ENCODE results near the gene PLA2G4F. TPM values are rescaled to one million over a fixed set of nuclear protein-coding genes. Genes with fewer than 3 reads are reported as not detected.

PLA2G4F gene
- total RNA-seq, 1 donor from 2014 or later: 104 TPM

DNA sequence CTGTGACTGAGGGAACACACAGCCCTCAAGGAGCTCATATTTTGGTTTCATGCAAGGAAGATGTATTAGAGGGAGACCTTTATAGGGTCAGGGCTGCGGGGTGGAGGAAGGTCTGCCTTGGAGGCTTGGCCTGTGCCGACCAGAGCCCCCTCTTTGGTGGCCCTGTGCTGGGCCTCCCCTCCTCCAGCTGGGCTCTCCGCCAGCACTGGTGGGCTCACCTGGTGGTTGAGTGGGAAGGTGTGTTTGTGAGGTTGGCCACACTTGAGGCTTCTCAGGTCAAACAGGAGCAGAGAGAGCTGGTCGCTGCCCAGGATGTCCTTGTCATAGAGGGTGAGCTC lies 2.6 kb downstream of the PLA2G4F start:
- H3K4me1 ChIP-seq: peaks cover 16% of the 10 kb centered on the region
- H3K9me3 ChIP-seq: no peaks in the 10 kb centered on the region
- H3K4me3 ChIP-seq: no peak overlapping the region
- TF ChIP-seq, protein P1, sequence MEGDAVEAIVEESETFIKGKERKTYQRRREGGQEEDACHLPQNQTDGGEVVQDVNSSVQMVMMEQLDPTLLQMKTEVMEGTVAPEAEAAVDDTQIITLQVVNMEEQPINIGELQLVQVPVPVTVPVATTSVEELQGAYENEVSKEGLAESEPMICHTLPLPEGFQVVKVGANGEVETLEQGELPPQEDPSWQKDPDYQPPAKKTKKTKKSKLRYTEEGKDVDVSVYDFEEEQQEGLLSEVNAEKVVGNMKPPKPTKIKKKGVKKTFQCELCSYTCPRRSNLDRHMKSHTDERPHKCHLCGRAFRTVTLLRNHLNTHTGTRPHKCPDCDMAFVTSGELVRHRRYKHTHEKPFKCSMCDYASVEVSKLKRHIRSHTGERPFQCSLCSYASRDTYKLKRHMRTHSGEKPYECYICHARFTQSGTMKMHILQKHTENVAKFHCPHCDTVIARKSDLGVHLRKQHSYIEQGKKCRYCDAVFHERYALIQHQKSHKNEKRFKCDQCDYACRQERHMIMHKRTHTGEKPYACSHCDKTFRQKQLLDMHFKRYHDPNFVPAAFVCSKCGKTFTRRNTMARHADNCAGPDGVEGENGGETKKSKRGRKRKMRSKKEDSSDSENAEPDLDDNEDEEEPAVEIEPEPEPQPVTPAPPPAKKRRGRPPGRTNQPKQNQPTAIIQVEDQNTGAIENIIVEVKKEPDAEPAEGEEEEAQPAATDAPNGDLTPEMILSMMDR (IDR thresholded peaks at IDR 0.05): no peak
- no peaks in the 10 kb centered on the region for H3K27me3 ChIP-seq
- DNase-seq: no peak
- intact Hi-C loops (cut with DNase I): no loop called here
- H3K27ac ChIP-seq: peak overlapping the region; percentile 65
- H3K36me3 ChIP-seq: peaks cover 3% of the 10 kb centered on the region
- ATAC-seq: no peak

DNA sequence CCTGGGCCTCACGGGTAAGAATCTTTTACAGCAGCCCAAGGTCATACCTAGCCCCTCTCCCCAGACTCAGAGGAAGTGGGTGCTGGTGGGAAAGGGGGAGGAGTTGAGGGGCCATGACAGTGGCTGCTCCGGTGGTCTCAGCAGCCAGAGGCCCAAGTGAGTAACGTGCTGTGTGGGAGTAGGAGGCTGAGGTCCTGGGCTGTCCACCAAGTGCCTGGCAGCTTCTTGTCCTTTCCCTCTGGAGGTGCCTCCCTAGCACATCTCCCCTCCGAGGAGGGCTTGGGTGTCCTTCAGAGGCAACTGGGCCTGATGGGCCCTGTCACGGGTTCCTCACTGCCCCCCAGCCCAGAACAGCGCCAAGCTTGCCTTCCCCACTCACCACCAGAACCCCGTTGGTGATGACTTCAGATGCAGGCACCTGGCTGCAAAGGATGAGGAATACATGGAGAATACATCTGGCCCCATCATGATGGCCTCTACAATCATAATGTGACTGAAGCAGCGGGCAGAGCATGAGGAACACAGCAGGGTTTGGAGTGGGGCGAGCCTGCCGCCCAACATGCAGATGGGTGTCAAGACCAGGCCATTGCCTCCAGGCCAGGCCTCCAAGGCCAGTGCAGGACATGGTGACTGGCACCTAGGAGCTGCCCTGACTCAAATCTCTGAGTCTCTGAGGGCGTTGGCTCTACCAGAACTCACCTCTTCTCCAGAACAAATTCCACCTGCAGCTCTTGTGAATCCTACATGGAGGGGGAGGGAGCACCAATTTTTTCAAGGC lies 3.3 kb downstream of the PLA2G4F start:
- intact Hi-C loops (cut with DNase I): no loop called here
- H3K4me1 ChIP-seq: peaks cover 16% of the 10 kb centered on the region
- ATAC-seq: no peak
- H3K4me3 ChIP-seq: peak overlapping the region; percentile 8
- H3K9me3 ChIP-seq: no peaks in the 10 kb centered on the region
- no peaks in the 10 kb centered on the region for H3K27me3 ChIP-seq
- no peaks in the 10 kb centered on the region for H3K36me3 ChIP-seq
- DNase-seq: peak; percentile 62
- TF ChIP-seq, protein P1 (IDR thresholded peaks at IDR 0.05): no peak
- peak overlapping the region; percentile 65 for H3K27ac ChIP-seq

DNA sequence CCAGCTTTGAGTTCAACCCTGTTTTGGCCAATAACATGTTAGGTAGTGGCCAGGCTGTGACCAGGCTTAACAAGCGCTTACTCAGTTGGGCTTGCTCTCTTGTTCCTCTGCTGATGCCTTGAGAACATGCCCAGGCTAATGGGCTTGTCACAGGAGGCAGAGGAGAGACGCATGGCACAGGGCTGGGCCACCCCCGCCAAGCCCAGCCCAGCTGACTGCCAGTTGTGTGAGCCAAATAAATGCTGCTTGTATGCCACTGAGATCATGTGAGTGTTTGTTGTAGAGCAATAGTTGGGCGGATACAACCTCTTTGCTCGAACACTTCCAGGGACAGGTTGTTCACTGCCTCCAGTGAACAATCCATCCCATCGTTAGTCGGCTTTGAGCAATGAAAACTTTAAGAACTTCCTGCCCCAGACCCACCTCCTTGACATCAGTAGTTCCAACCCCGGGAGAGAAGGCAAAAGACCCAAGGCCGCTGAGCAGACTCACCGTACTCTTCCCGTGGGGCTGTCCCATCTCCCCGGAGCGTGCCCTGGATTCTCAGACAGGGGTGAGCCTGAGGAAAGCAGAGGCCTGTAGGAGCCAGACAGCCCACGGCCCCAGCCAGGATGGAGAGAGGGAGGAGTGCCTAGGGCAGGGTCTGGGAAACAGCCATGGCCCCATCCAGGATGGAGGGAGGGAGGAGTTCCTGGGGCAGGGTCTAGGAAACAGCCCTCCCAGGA lies 4.1 kb downstream of the PLA2G4F start:
- Histone ChIP-seq H3K9me3 (no peaks in the 10 kb centered on the region), H3K27ac (peak overlapping the region; percentile 65), H3K27me3 (no peaks in the 10 kb centered on the region), H3K4me3 (no peak overlapping the region), H3K36me3 (no peaks in the 10 kb centered on the region), H3K4me1 (peaks cover 16% of the 10 kb centered on the region)
- intact Hi-C loops (cut with DNase I): no loop called here
- TF ChIP-seq, protein P1 (IDR thresholded peaks at IDR 0.05): no peak
- DNase-seq (peak; percentile 87), ATAC-seq (peak; percentile 75)

DNA sequence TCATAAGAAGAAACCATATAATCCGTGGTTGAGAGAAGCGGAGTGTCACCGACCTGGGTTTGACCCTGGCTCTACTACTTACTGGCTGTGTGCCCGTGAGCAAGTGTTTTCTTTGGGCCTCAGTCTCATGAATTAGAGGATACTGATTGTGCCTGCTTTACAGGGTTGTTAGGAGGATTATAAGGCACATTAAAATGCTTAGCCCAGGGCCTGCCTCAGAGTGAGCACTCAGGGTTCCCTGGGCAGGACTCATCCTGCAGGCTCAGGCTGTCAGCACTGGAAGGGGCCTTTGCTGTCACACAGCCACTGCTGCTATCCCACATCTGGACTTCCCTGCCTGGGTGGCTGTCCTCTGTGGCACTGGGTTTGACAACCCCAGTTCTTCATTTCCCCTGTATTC lies 4.7 kb downstream of the PLA2G4F start:
- TF ChIP-seq, protein P1 (IDR thresholded peaks at IDR 0.05): no peak
- H3K9me3 ChIP-seq: no peaks in the 10 kb centered on the region
- intact Hi-C loops (cut with DNase I): no loop called here
- no peak for ATAC-seq
- peaks cover 16% of the 10 kb centered on the region for H3K4me1 ChIP-seq
- peak overlapping the region; percentile 13 for H3K27ac ChIP-seq
- peak; percentile 33 for DNase-seq
- H3K4me3 ChIP-seq: no peak overlapping the region
- H3K36me3 ChIP-seq: no peaks in the 10 kb centered on the region
- no peaks in the 10 kb centered on the region for H3K27me3 ChIP-seq

DNA sequence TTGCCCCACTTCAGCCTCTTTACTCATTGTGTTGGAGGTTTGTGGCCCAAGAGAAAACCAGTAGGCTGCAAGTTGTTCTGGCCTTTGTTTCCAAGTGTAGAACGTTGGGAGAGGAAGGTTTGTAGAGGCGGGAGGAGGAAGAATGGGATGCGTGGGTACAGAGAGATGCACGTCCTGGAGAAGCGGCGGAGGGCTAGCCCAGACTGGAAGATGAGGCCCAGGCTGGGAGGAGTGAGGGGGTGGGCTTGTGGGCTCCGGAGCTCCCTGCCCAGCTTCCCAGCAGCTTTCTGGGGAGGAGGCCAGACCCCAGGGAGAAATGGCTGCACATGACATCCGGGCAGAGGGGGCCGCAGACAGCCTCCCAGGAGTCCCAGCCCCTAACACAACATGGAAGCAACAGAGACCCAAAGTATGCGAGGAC lies 5.3 kb downstream of the PLA2G4F start:
- no peak for DNase-seq
- ATAC-seq: no peak

More for the DNA sequence above, 5.3 kb downstream of the PLA2G4F start:
- no peaks in the 10 kb centered on the region for H3K27me3 ChIP-seq
- no peak overlapping the region for H3K4me3 ChIP-seq
- H3K36me3 ChIP-seq: no peaks in the 10 kb centered on the region
- intact Hi-C loops (cut with DNase I): no loop called here
- TF ChIP-seq, protein P1 (IDR thresholded peaks at IDR 0.05): no peak
- H3K9me3 ChIP-seq: no peaks in the 10 kb centered on the region
- H3K27ac ChIP-seq: peak overlapping the region; percentile 13
- peaks cover 16% of the 10 kb centered on the region for H3K4me1 ChIP-seq

Measured in upper lobe of right lung (tissue), 1 donor.